SK-N-SH (cell line): ENCODE results near the gene DACT2. TPM values are rescaled to one million over a fixed set of nuclear protein-coding genes. Genes with fewer than 3 reads are reported as not detected.

Experiments
- CTCF ChIA-PET: fragments of 300-600, 350-600 bp; formaldehyde crosslinking; extraction: SDS; loops from one replicate; lab custom pipeline; 2021; lab: Yijun Ruan, JAX
- POLR2A ChIA-PET: fragments of 350-600 bp; sonication (Branson Sonifier 250); formaldehyde crosslinking; extraction: SDS; loops from one replicate; lab custom pipeline; 2020; ENCODE audit warnings: antibody characterized with exemption, inconsistent platforms; lab: Yijun Ruan, JAX
- DNase-seq: peaks from one replicate; pipeline ENCODE4 v3.0.0; 2012
- H2AFZ ChIP-seq: fragments of 200-600 bp; sonication (generic); 2 replicates; pipeline ENCODE4 v1.8.1; 2016; ENCODE audit warnings: antibody characterized with exemption, mild to moderate bottlenecking, low read depth
- H3F3A ChIP-seq: fragments of 200-600 bp; sonication (generic); replicated peaks from 2 replicates; pipeline ENCODE3; 2016; ENCODE audit warnings: antibody characterized with exemption, mild to moderate bottlenecking; ENCODE audit not compliant: insufficient read depth
- H3K27ac ChIP-seq, 2 experiments: fragments of 200-500 bp in 1 of 2; fragments of 200-600 bp in 1 of 2; sonication (Bioruptor generic) in 1 of 2; sonication (generic), shearing (Covaris generic) in 1 of 2; 2 replicates each; pipeline versions ENCODE4 v1.5.1 to v1.6.1; 2014 to 2016; ENCODE audit warnings: low read depth in 2 of 2, inconsistent platforms in 1 of 2, low read length in 1 of 2, mild to moderate bottlenecking in 1 of 2, mixed read lengths in 1 of 2
- H3K27me3 ChIP-seq: fragments of 200-600 bp; sonication (generic), shearing (Covaris generic); 2 replicates; pipeline ENCODE4 v1.6.1; 2016; ENCODE audit warnings: mixed run types; ENCODE audit not compliant: insufficient read depth
- H3K36me3 ChIP-seq, 2 experiments: fragments of 200-500 bp in 1 of 2; fragments of 200-600 bp in 1 of 2; sonication (Bioruptor generic) in 1 of 2; sonication (generic) in 1 of 2; replicated peaks in 1 of 2; 2 replicates each; pipeline versions ENCODE3 to v1.5.1; 2014 to 2016; ENCODE audit warnings: low read length in 1 of 2, mild to moderate bottlenecking in 1 of 2; ENCODE audit not compliant: insufficient read depth in 2 of 2, control insufficient read depth in 1 of 2
- H3K4me1 ChIP-seq, 2 experiments: fragments of 200-500 bp in 1 of 2; fragments of 200-600 bp in 1 of 2; sonication (Bioruptor generic) in 1 of 2; sonication (generic), shearing (Covaris generic) in 1 of 2; 2 replicates each; pipeline versions ENCODE4 v1.5.1 to v1.6.1; 2014 to 2016; ENCODE audit warnings: low read depth in 1 of 2, low read length in 1 of 2, mixed run types in 1 of 2; ENCODE audit not compliant: insufficient read depth in 2 of 2, control insufficient read depth in 1 of 2
- H3K4me2 ChIP-seq: fragments of 200-600 bp; sonication (generic), shearing (Covaris generic); 2 replicates; pipeline ENCODE4 v1.6.1; 2017; ENCODE audit warnings: mixed run types
- H3K4me3 ChIP-seq, 2 experiments: fragments of 200-500 bp in 1 of 2; fragments of 200-600 bp in 1 of 2; sonication (Bioruptor generic) in 1 of 2; sonication (generic), shearing (Covaris generic) in 1 of 2; 2 replicates each; pipeline versions ENCODE4 v1.5.1 to v1.8.1; 2014 to 2016; ENCODE audit warnings: low read depth in 2 of 2, inconsistent platforms in 1 of 2, low read length in 1 of 2, mild to moderate bottlenecking in 1 of 2, mixed read lengths in 1 of 2, moderate library complexity in 1 of 2
- H3K79me2 ChIP-seq: fragments of 200-600 bp; sonication (generic); 2 replicates; pipeline ENCODE4 v1.8.1; 2017; ENCODE audit warnings: mild to moderate bottlenecking; ENCODE audit not compliant: insufficient read depth
- H3K9ac ChIP-seq: fragments of 200-600 bp; sonication (generic); 2 replicates; pipeline ENCODE4 v1.6.1; 2017; ENCODE audit warnings: mixed run types
- H3K9me2 ChIP-seq: fragments of 200-600 bp; sonication (generic); 2 replicates; pipeline ENCODE4 v1.6.1; 2017; ENCODE audit warnings: mixed run types
- H3K9me3 ChIP-seq: fragments of 200-600 bp; sonication (generic); 2 replicates; pipeline ENCODE4 v1.6.1; 2017; ENCODE audit warnings: mixed run types, mild to moderate bottlenecking, moderate library complexity
- H4K20me1 ChIP-seq: fragments of 200-600 bp; sonication (generic); 2 replicates; pipeline ENCODE4 v1.6.1; 2017; ENCODE audit warnings: mild to moderate bottlenecking, mixed run types; ENCODE audit not compliant: insufficient read depth
- CHD2 ChIP-seq: fragments of 150-350 bp; IDR thresholded peaks from 2 replicates; pipeline ENCODE4 v1.6.1; 2018; ENCODE audit warnings: low read length; ENCODE audit not compliant: partially characterized antibody
- CTCF ChIP-seq: fragments of 200-600 bp; sonication (generic); IDR thresholded peaks from 2 replicates; pipeline ENCODE4 v1.6.1; 2017; ENCODE audit warnings: antibody characterized with exemption, mild to moderate bottlenecking, moderate library complexity
- FOSL2 ChIP-seq: IDR thresholded peaks from 2 replicates; pipeline ENCODE4 v1.4.0; 2012; ENCODE audit warnings: low read depth, mild to moderate bottlenecking, moderate library complexity, borderline replicate concordance
- FOXJ3 ChIP-seq: sonication (generic); formaldehyde crosslinking; IDR thresholded peaks from 2 replicates; pipeline ENCODE4 v1.5.1; 2020; ENCODE audit warnings: mild to moderate bottlenecking, missing genetic modification reagents
- GABPA ChIP-seq: IDR thresholded peaks from 2 replicates; pipeline ENCODE4 v1.4.0; 2012; ENCODE audit warnings: low read depth, mild to moderate bottlenecking
- GATA2 ChIP-seq: sonication (generic); formaldehyde crosslinking; IDR thresholded peaks from 2 replicates; pipeline ENCODE4 v1.5.0; 2020; ENCODE audit warnings: mild to moderate bottlenecking, missing genetic modification reagents
- MAX ChIP-seq: IDR thresholded peaks from 2 replicates; pipeline ENCODE4 v1.4.0; 2012; ENCODE audit warnings: low read depth
- NFIC ChIP-seq: IDR thresholded peaks from 2 replicates; pipeline ENCODE4 v1.4.0; 2012; ENCODE audit warnings: borderline replicate concordance
- PBX3 ChIP-seq: IDR thresholded peaks from 2 replicates; pipeline ENCODE4; 2012
- RAD21 ChIP-seq: IDR thresholded peaks from 2 replicates; pipeline ENCODE4 v1.6.1; 2012; ENCODE audit warnings: mild to moderate bottlenecking, low read length
- USF1 ChIP-seq: IDR thresholded peaks from 2 replicates; pipeline ENCODE4 v1.4.0; 2012; ENCODE audit warnings: low read depth, borderline replicate concordance
- WGBS: methylation state at CpG from one replicate; pipeline ENCODE4 v1.1.6; 2017; ENCODE audit warnings: low lambda C conversion rate; 5-methylcytosine and 5-hydroxymethylcytosine counted together
- polyA plus RNA-seq, 3 experiments: library from polyadenylated mRNA; depleted of rRNA; stranded (reverse); fragments of >200 nt; gene quantifications; 2 replicates each; pipeline ENCODE4 v1.2.3, GENCODE V29; 2012

DACT2 gene
- polyA plus RNA-seq, 1 of the 3 experiments (the other 2 are of a cell fraction): not detected

- Histone ChIP-seq H2AFZ (no peak overlapping the region), H3K36me3 (no peaks in the 10 kb centered on the region), H3K9me2 (no peaks in the 10 kb centered on the region), H3K27ac (no peak overlapping the region)
- POLR2A ChIA-PET: no interaction called here
- TF ChIP-seq CTCF (no peak), PBX3 (no peak), MAX (no peak), CHD2 (no peak), RAD21 (no peak), GABPA (no peak), GATA2 (CRISPR knock-in tag) (no peak), USF1 (no peak), FOXJ3 (CRISPR knock-in tag) (no peak)
- TF ChIP-seq, all 33 proteins: peak for 0
- CTCF ChIA-PET: no interaction called here
- no peaks in the 10 kb centered on the region for H3F3A ChIP-seq
- no peaks in the 10 kb centered on the region for H4K20me1 ChIP-seq
- H3K9ac ChIP-seq: no peak overlapping the region
- WGBS: 65% methylated on average over 10 of the region's 12 CpGs
- no peak for DNase-seq
- H3K4me3 ChIP-seq: no peak overlapping the region
- no peaks in the 10 kb centered on the region for H3K4me1 ChIP-seq
- no peak overlapping the region for H3K4me2 ChIP-seq
- no peaks in the 10 kb centered on the region for H3K27me3 ChIP-seq
- no peaks in the 10 kb centered on the region for H3K9me3 ChIP-seq
- no peaks in the 10 kb centered on the region for H3K79me2 ChIP-seq
Measured at GRCh38 chr6:168286116-168286515, 33.5 kb downstream of the DACT2 start.

GRCh38 chr6:168285456-168285855 is 34.1 kb downstream of the DACT2 start:
- no peak overlapping the region for H2AFZ ChIP-seq
- no peaks in the 10 kb centered on the region for H3F3A ChIP-seq
- ChIA-PET POLR2A (no interaction called here), CTCF (no interaction called here)
- no peak overlapping the region for H3K9ac ChIP-seq
- H4K20me1 ChIP-seq: no peaks in the 10 kb centered on the region
- H3K9me3 ChIP-seq: no peaks in the 10 kb centered on the region
- DNase-seq: no peak
- no peak overlapping the region for H3K4me3 ChIP-seq
- 77% methylated on average over 15 of the region's 21 CpGs for WGBS
- no peaks in the 10 kb centered on the region for H3K4me1 ChIP-seq
- no peaks in the 10 kb centered on the region for H3K9me2 ChIP-seq
- H3K27me3 ChIP-seq: no peaks in the 10 kb centered on the region
- no peaks in the 10 kb centered on the region for H3K79me2 ChIP-seq
- H3K36me3 ChIP-seq: no peaks in the 10 kb centered on the region
- H3K4me2 ChIP-seq: no peak overlapping the region
- no peak overlapping the region for H3K27ac ChIP-seq
- TF ChIP-seq NFIC (no peak), FOSL2 (no peak)
- TF ChIP-seq, all 33 proteins: peak for 0
